Neural progenitor cell (in vitro differentiated cells): ENCODE results near the gene ITIH5. TPM values are rescaled to one million over a fixed set of nuclear protein-coding genes. Genes with fewer than 3 reads are reported as not detected.

Experiments
- DNase-seq: peaks from one replicate; pipeline ENCODE4 v3.0.0-alpha.2; 2016; ENCODE audit warnings: low spot score
- H2AFZ ChIP-seq: fragments of 200-600 bp; sonication (generic); replicated peaks from 2 replicates; pipeline ENCODE4 v1.6.1; 2016; ENCODE audit warnings: antibody characterized with exemption
- H3F3A ChIP-seq: fragments of 200-600 bp; sonication (generic); 2 replicates; pipeline ENCODE4 v1.6.1; 2016; ENCODE audit warnings: antibody characterized with exemption, low read depth
- H3K27ac ChIP-seq: fragments of 200-600 bp; sonication (generic); 2 replicates; pipeline ENCODE4 v1.5.1; 2016; ENCODE audit warnings: mild to moderate bottlenecking
- H3K27me3 ChIP-seq: fragments of 200-600 bp; sonication (generic); 2 replicates; pipeline ENCODE4 v1.6.1; 2016; ENCODE audit warnings: mild to moderate bottlenecking, moderate library complexity
- H3K36me3 ChIP-seq: fragments of 200-600 bp; sonication (generic); 2 replicates; pipeline ENCODE4 v1.5.1; 2016
- H3K4me1 ChIP-seq: fragments of 200-600 bp; sonication (generic); 2 replicates; pipeline ENCODE4 v1.6.1; 2016; ENCODE audit warnings: mixed run types
- H3K4me2 ChIP-seq: fragments of 200-600 bp; sonication (generic); 2 replicates; pipeline ENCODE4 v1.6.1; 2016
- H3K4me3 ChIP-seq: fragments of 200-600 bp; sonication (generic); 2 replicates; pipeline ENCODE4 v1.5.1; 2016
- H3K79me2 ChIP-seq: fragments of 200-600 bp; sonication (generic); 2 replicates; pipeline ENCODE4 v1.6.1; 2016; ENCODE audit warnings: low read depth
- H3K9ac ChIP-seq: fragments of 200-600 bp; sonication (generic); 2 replicates; pipeline ENCODE4 v1.6.1; 2016
- H3K9me3 ChIP-seq: fragments of 200-600 bp; sonication (generic); 2 replicates; pipeline ENCODE4 v1.5.1; 2016; ENCODE audit warnings: low read depth
- H4K20me1 ChIP-seq: fragments of 200-600 bp; sonication (generic); 2 replicates; pipeline ENCODE4 v1.6.1; 2016; ENCODE audit warnings: low read depth
- H3K27ac Mint-ChIP-seq: 3 replicates; pipeline ENCODE4 v1.8.0; 2021; ENCODE audit warnings: mixed read lengths
- H3K27me3 Mint-ChIP-seq: 2 replicates; pipeline ENCODE4 v1.8.0; 2022; ENCODE audit warnings: low read depth, mild to moderate bottlenecking, inconsistent platforms, moderate library complexity, mixed read lengths; ENCODE audit not compliant: insufficient read depth
- H3K36me3 Mint-ChIP-seq: 3 replicates; pipeline ENCODE4 v1.8.0; 2021; ENCODE audit warnings: mixed read lengths
- H3K4me1 Mint-ChIP-seq: 3 replicates; pipeline ENCODE4 v1.8.0; 2021; ENCODE audit warnings: mixed read lengths
- H3K4me3 Mint-ChIP-seq: 3 replicates; pipeline ENCODE4 v1.8.0; 2021; ENCODE audit warnings: mild to moderate bottlenecking, moderate library complexity, mixed read lengths
- H3K9me3 Mint-ChIP-seq: 3 replicates; pipeline ENCODE4 v1.8.0; 2020; ENCODE audit warnings: mixed read lengths
- CTCF ChIP-seq: fragments of 200-600 bp; sonication (generic); IDR thresholded peaks from 2 replicates; pipeline ENCODE4 v1.5.1; 2017; ENCODE audit warnings: antibody characterized with exemption, mild to moderate bottlenecking
- EZH2 ChIP-seq: fragments of 200-600 bp; sonication (generic); IDR thresholded peaks from 2 replicates; pipeline ENCODE4 v1.6.1; 2017; ENCODE audit warnings: antibody characterized with exemption, mild to moderate bottlenecking, moderate library complexity
- EZH2phosphoT487 ChIP-seq: fragments of 200-600 bp; sonication (generic); IDR thresholded peaks from 2 replicates; pipeline ENCODE4 v1.6.1; 2017; ENCODE audit warnings: antibody characterized with exemption
- total RNA-seq: library from RNA; depleted of rRNA; stranded (reverse); fragments of >200 nt; gene quantifications from 2 replicates; pipeline ENCODE4 v1.2.3, GENCODE V29; 2015; ENCODE audit warnings: low replicate concordance

Gene ITIH5
- total RNA-seq, 1 donor from 2014 or later = 1.1 TPM

- no peak overlapping the region for H3K4me3 ChIP-seq
- H3K4me1 ChIP-seq = no peaks in the 10 kb centered on the region
- TF ChIP-seq EZH2 (no peak), EZH2phosphoT487 (no peak), CTCF (no peak)
- H3K4me1 Mint-ChIP-seq = peaks cover 4% of the 10 kb centered on the region
- no peak overlapping the region for H3K27ac ChIP-seq
- no peak overlapping the region for H3K4me2 ChIP-seq
- no peak overlapping the region for H2AFZ ChIP-seq
- no peaks in the 10 kb centered on the region for H3F3A ChIP-seq
- H3K4me3 Mint-ChIP-seq = no peak overlapping the region
- no peaks in the 10 kb centered on the region for H3K9me3 ChIP-seq
- no peak overlapping the region for H3K27ac Mint-ChIP-seq
- no peaks in the 10 kb centered on the region for H3K36me3 ChIP-seq
- no peaks in the 10 kb centered on the region for H4K20me1 ChIP-seq
- no peaks in the 10 kb centered on the region for H3K9me3 Mint-ChIP-seq
- H3K79me2 ChIP-seq = no peaks in the 10 kb centered on the region
- H3K27me3 ChIP-seq = no peaks in the 10 kb centered on the region
- H3K27me3 Mint-ChIP-seq = peaks cover 8% of the 10 kb centered on the region
- DNase-seq = no peak
- no peak overlapping the region for H3K9ac ChIP-seq
- H3K36me3 Mint-ChIP-seq = no peaks in the 10 kb centered on the region
Measured at GRCh38 chr10:7590271-7590670, 76.5 kb downstream of the ITIH5 start.

GRCh38 chr10:7589748-7590147 lies 77.0 kb downstream of the ITIH5 start:
- H3K9me3 ChIP-seq = no peaks in the 10 kb centered on the region
- H3K9me3 Mint-ChIP-seq = no peaks in the 10 kb centered on the region
- H3K4me1 Mint-ChIP-seq = peaks cover 4% of the 10 kb centered on the region
- H3K27ac Mint-ChIP-seq = no peak overlapping the region
- H3K27me3 Mint-ChIP-seq = peaks cover 8% of the 10 kb centered on the region
- no peak overlapping the region for H3K27ac ChIP-seq
- H2AFZ ChIP-seq = no peak overlapping the region
- no peak overlapping the region for H3K4me3 Mint-ChIP-seq
- no peaks in the 10 kb centered on the region for H3K27me3 ChIP-seq
- no peak overlapping the region for H3K4me2 ChIP-seq
- TF ChIP-seq EZH2 = no peak
- H3K79me2 ChIP-seq = no peaks in the 10 kb centered on the region
- H3K4me3 ChIP-seq = no peak overlapping the region
- no peaks in the 10 kb centered on the region for H3K36me3 Mint-ChIP-seq
- no peaks in the 10 kb centered on the region for H3K36me3 ChIP-seq
- no peak for DNase-seq
- no peak overlapping the region for H3K9ac ChIP-seq
- H4K20me1 ChIP-seq = no peaks in the 10 kb centered on the region
- H3K4me1 ChIP-seq = no peaks in the 10 kb centered on the region
- no peaks in the 10 kb centered on the region for H3F3A ChIP-seq

- no peaks in the 10 kb centered on the region for H3K9me3 Mint-ChIP-seq
- H3K9ac ChIP-seq = no peak overlapping the region
- H3K27ac Mint-ChIP-seq = no peak overlapping the region
Measured at GRCh38 chr10:7587865-7588188, 78.9 kb downstream of the ITIH5 start.

More at GRCh38 chr10:7587865-7588188, 78.9 kb downstream of the ITIH5 start:
- Histone ChIP-seq H3K4me3 (no peak overlapping the region), H3K4me1 (no peaks in the 10 kb centered on the region), H3K9me3 (no peaks in the 10 kb centered on the region), H2AFZ (no peak overlapping the region), H3K27ac (no peak overlapping the region), H3K4me2 (no peak overlapping the region), H3K79me2 (no peaks in the 10 kb centered on the region), H3F3A (no peaks in the 10 kb centered on the region), H3K36me3 (no peaks in the 10 kb centered on the region), H4K20me1 (no peaks in the 10 kb centered on the region), H3K27me3 (no peaks in the 10 kb centered on the region)
- no peak for DNase-seq
- peaks cover 4% of the 10 kb centered on the region for H3K4me1 Mint-ChIP-seq
- peaks cover 6% of the 10 kb centered on the region for H3K27me3 Mint-ChIP-seq
- TF ChIP-seq EZH2 (no peak), CTCF (no peak), EZH2phosphoT487 (no peak)
- H3K36me3 Mint-ChIP-seq = no peaks in the 10 kb centered on the region
- H3K4me3 Mint-ChIP-seq = no peak overlapping the region
